Activated CD8-positive, alpha-beta memory T cell treated with anti-CD3 and anti-CD28 coated beads, Interleukin-2, amount 50 U/mL, for 4 hours (primary cell): ENCODE results near the gene JUN.

Experiments used
- DNase-seq: peaks from one replicate; pipeline ENCODE4 v3.0.0-alpha.2; 2020

The JUN gene

DNA sequence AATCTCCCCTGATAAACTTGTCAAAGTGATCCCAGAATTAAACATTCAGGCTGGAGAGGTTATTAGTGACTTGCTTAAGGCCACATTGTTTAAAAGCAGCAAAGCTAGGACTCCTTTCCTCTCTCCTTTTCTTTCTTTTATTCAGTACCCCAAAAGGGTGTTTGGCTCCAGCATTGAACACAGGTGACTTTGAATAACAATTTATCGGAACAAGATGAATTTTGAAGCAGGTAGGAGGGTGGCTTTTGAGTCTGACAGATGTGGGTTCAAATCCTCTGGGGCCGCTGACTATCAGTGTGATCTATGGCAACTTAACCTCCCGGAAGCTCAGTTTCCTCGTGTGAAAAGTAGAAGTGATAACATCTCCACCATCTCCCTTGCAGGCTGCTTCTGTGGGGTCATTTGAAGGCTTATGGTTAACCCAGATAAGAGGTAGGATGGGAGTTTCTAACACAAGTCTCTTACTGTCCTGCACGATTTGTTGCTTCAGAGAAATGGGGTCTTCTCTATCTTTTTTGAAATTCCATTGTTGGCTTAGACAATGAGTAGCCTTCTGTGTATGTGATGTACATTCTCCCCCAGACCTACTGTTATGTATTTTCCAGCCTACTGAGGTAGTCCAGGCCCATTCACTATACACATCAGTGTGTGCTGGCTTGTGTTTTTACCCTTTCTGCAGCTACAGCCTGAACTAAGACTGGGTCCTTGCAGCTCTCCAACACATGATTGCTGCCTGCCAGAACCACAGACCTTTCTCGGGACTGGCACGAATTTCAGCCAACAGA, 29.0 kb downstream of the JUN start:
- DNase-seq = peak; percentile 18

DNA sequence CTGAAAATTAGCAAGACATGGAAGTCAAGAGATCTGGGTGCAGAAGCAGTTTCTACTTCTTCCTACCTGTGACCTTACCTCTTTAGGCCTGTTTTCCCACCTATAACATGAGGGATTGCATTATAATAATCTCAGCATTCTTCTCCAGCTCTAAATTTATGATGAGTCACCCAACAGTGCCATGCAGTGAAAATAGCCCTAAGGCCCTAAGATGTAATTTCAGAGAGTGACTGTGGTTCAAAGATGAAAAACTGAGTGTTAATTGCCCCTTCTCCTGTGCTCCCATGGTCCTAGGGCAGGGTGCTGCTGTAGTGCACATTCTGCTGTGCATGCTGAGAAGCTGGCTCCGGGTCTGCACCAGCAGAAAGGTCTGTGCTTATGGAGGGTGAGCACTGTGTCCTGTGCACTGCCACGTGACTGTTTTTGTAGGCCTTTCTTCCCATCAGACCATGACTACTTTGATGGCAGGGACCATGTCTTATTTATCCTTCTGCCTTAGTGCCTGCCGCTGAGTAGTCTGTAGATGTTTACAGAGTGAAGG, 29.7 kb downstream of the JUN start:
- DNase-seq = no peak

- DNase-seq = no peak
Measured at GRCh38 chr1:58753431-58753866, 30.4 kb downstream of the JUN start.

DNA sequence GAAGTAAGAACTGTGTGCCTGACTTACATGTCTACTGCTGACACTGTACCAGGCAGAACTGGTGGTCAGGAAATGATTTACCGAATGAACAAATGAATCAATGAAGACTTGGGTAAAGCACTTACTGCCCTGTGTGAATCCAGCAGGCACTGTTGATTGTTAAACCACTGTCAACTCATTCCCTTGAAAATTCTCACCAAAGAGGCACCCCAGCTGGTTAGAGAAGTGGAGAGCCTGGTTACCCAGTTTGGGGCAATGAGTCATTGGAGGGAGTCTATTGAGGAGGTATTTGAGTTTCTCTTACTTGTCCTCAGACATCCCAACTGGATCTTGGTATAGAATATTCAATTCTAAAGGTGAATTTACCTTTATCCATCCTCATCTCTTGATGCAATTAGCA, 34.2 kb downstream of the JUN start:
- DNase-seq = no peak

GRCh38 chr1:58748666-58749065, 35.2 kb downstream of the JUN start:
- DNase-seq = no peak

- no peak for DNase-seq
Measured at GRCh38 chr1:58746757-58747156, 37.1 kb downstream of the JUN start.

- no peak for DNase-seq
Measured at GRCh38 chr1:58746182-58746581, 37.7 kb downstream of the JUN start.

DNA sequence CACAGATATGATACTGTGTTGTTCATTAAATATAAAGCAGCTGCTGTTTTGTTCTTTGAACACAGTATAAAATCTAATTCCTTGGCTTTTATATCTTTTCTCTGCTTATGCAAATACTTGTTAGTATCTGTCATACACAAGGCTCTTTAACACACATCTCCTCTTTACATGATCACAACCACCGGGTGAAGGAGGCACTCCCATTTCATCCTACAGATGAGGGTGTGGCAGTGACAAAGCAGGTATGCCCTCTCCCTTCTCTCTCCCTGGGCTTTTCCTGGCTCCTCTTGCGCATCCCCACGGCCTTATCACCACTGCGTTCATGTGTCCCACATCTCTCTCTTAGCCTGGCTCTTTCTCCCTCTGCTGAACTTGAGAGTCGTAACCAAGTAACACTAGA, 38.2 kb downstream of the JUN start:
- no peak for DNase-seq

GRCh38 chr1:58745117-58745516, 38.7 kb downstream of the JUN start:
- no peak for DNase-seq

DNA sequence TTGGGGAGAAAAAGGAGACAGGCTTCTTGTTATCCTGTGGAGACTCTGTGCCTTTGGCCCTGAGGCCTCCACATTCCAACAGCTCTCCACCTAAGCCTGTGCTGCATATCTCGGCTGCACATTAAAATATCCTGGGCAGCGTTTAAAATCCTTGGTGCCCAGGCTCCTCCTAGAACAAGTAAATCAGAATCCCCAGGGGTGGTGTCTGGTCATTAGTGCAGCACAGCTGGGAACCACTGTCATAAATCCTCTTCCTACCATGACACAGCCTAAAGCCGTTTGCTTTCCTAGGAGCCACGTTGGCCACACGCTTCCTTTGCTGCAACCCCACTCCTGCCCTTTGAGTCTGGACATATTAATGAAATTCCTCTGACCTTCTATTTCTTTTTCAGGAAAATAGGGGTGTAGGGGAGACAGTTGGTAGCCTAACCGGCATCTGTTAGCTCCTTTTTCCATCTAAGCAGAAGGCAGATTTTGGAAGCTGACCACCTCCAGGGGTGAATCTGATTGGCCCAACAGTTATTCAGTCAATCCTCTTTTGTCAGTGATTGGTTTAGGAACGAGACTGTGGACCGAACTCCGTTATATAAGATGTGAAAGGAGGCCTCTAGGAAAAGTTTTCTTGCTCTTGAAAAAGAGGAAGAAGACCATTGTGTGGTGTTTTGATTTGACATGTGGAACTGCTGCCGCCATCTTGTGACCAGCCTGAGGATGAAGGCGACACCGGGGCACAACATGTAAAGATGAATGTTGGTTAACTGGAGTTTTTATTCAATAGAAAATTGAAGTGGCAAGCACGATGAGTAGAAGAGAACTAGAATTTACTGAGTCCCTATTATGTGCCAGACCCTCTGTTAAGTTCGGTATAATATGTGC, 41.9 kb downstream of the JUN start:
- DNase-seq = no peak

GRCh38 chr1:58739856-58740466, 43.9 kb downstream of the JUN start:
- no peak for DNase-seq

- no peak for DNase-seq
Measured at GRCh38 chr1:58738876-58739275, 45.0 kb downstream of the JUN start.

GRCh38 chr1:58735586-58735985, 48.3 kb downstream of the JUN start:
- DNase-seq = no peak

- DNase-seq = no peak
Measured at GRCh38 chr1:58734630-58735029, 49.2 kb downstream of the JUN start.

DNA sequence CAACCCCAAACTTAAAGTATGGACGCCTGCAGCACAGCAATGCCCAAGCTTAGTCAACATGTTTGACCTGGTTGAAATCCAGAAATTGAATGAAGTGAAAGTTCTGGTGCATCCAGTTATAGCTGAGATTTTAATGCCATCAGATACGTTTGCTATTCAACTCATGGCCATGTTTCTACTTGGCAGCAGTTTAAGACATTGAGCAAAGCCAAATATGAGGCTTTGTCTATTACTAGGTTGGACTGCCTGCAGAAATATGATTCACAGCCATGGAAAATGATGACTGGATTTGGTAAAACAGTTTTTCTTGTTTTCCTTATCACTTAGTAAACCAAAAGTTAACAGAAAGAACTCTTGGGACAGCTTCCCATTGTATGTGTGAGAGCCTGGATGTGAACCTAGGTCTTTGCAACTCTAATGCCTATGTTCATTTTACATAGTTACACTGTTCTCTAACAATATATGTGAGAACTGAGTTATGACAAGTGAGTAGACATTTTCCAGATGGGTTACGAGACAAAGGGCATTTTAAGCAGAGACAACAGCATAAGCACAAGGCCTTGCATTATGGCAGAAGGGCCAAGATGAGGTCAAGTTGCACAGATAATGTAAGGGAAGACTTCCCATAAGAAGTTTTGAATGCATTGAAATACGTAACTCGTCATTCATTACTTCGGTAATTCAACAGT, 51.6 kb downstream of the JUN start:
- no peak for DNase-seq
